GDM1 (cell line): Measurements from ENCODE around the gene ADGRB2.

Experiments used
- DNase-seq: peaks from one replicate; lab custom pipeline; 2025; lab: John Stamatoyannopoulos, UW

ADGRB2 gene

DNA sequence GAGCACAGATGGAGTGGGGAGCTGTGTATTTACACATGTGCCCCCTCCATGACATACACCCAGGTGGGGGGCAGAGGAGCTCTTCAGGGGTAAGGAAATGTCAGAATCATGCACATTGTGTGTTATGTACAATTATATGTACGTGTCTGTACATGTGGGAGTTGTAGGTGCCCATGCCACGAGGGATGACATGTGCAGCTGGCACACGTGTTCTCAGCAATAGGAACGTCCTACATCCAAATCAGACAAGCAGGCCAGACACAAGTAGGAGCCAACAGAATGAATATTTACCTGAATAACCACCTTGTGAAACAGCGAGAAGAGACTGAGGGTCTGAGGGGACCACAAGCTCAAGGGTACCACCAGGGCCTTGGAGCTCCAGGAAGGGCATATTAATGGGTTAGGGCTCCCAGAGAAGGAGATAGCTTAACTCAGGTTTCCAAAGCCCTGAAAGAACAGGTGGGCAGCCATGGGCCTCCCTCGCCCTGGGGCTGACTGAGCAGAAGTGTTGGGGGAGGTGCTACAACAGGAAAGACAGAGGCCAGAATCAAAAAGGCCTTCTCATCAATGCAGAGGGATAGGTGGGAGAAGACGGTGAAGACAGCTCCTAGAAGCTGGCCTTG is 63.6 kb downstream of the ADGRB2 start:
- DNase-seq = no peak

DNA sequence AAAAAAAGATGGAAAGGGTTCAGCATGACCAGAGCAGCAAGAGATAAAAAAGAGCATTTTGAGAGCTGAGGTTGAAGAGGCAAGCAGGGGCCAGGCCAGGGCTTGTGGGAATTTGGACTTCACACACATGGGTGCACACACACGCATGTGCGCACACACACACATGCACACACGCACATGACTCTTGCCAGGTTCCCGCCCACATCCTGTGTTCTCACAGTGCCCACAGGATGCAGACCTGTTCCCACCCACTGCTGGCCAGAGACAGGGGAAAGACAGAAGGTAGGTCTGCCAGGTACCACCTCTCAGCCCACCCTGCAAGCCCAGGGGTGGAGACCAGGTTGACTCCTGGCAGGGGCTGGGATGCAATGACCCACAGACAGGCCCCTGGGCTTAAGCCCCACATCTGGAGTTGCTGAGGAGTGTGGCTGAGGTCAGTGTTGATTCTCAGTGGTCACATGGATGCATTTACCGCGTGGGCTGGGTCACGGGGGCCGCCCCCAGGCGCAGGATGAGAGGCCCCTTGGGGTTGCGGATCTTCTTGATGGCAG is 64.7 kb downstream of the ADGRB2 start:
- no peak for DNase-seq

DNA sequence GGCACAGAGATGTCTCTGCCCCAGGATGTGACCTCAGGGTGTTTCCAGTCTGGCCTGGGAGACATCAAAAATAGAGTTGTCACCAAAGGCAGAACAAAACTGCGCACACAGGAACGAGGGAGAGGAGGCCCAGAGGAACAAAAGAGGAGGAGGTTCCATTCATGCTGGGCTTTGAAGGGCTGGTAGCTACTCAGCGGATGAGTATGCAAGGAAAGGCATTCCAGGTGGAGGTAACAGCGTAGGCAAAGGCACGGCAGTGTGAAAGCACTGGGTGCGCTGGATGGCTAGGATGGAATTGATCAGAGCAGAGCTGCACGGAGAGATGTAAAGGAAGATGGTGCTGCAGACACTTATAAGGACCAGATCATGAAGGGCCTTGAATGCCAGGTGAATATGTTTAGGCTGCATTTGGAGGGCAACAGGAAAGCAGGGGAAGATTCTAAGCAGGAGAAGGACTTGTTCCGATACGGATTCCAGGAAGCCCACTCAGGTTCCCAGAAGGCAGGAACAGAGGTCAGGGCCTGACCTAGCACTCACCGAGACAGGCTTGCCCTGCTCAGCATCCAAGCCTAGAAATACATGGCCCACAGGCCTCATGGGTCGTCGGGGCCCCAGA is 66.7 kb downstream of the ADGRB2 start:
- DNase-seq = no peak

DNA sequence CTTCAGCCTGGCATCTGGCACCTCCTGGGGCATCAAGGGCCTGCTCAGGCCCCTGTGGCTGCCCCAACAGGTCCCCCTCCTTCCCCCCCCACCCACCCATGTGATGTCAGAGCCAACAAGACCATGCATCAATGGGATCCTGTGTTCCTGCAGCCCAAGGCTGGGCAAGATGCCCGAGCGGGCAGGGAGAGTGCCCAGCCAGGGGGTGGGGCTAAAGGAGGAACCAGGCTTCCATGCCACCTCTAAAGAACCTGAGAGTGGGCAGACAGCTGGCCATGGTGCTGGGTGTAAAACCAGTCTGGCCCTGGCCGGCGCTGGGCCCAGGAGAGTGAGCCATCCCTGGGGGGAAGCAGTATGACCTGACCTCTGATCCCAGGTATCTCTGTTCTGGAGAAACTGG is 67.9 kb downstream of the ADGRB2 start:
- DNase-seq = no peak

DNA sequence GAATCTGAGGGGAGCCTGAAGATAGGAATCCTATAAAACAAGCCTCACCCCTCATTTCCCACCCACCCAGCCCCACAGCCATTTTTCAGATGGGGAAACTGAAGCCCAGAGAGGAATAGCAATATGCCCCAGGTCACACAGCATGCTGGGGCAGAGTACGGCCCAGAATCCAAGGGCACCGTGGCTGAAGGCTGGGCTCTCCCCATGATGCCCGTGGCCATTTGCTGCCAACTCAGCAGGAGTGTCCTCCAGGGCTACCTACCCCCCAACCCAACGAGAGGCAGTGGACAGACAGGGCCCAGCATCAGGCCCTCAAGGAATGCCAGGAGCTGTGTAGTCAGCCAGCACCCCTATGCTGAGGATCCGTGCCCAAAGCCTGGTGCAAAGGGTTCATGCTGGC is 68.8 kb downstream of the ADGRB2 start:
- DNase-seq = no peak

DNA sequence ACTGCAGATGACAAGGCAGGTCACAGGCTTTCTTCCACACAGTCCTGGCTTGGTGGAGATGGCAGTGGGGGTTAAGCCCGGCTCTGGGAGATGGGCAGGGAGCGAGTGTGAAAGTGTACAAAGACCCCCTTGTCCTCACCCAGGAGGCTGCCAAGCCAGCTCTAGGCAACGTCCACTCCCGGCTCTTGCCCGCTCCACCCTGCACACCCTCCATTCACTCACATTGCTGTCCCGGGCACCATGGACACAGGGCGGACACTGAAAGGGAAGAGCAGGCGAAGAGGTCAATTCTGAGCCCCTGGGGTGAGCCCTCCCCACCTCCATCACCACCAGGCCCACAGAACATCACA is 69.2 kb downstream of the ADGRB2 start:
- DNase-seq = no peak

DNA sequence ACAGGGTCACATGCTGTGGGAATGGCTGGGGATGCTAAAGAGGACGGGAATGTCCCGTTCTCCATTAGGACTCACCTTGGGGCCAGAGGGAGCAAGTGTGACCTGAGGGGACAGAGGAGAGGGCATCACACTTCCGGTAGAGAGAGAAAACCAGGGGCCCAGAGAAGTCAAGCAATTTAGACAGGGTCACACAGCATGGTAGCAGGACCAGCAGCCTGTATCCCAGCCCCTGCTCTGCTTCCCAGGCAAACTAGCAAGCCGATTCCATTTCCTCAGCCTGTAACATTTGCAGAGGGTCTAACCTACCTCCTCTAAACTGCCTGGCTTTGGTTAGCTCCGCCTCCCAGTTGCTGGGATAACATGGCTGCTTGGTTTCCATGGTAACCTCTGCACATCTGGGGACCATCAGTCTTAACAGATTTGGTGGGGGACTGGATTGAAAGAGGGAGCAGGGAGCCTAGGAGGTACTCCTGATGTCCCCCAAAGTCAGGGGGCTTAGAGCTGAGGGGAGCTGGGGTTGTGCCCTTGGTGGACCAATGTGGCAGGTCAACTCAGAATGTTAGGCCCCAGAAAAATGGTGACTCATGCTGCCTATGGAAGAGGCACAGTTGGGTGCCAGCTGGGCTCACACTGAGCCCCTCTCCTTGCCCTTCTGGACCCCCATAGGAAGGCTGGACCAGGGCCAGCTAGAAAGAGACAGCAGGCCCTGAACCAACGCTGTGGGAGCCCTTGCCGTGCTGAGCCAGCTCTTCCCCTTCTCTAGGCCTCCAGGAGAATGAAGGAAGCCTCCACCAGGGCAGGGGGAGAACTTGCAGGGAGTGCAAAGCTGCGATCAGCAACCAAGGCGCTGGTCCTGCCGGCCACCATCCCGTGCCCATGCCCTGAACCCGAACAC is 69.8 kb downstream of the ADGRB2 start:
- no peak for DNase-seq

DNA sequence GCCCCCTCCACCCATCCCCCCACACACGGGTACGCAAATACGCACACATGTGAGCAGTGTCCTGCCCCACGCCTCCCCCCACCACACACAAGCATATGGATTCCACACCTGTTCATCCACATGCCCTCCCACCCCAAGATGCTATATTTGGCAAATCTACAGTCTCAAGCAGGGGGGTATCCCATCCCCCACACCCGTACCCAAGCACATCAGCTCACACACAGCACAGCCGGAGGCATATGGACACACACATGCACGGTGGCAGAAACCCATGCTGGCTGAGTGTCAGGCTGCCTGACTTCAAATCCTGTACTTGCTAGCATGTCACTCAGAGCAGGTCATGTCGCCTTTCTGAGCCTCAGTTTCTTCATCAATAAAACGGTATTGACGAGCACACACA is 70.9 kb downstream of the ADGRB2 start:
- no peak for DNase-seq

DNA sequence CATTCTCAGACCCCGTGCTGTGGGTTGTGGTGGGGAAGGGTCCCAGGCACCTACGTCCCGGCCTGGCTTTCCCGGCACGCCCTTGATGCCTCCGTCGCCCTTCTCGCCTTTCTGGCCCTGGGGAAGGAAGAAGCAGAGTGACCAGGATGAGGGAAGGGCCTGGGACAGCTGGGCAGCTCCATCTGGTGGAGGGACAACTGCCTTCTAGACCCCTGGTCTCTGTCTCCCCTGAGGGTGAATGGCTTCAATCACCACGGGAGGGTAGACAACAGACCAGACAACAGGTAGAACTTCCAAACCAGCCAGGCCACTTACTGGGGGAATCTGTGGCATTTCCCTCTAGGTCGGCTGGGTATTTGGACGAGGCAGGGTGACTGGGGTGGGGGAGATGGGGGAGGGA is 72.2 kb downstream of the ADGRB2 start:
- no peak for DNase-seq

DNA sequence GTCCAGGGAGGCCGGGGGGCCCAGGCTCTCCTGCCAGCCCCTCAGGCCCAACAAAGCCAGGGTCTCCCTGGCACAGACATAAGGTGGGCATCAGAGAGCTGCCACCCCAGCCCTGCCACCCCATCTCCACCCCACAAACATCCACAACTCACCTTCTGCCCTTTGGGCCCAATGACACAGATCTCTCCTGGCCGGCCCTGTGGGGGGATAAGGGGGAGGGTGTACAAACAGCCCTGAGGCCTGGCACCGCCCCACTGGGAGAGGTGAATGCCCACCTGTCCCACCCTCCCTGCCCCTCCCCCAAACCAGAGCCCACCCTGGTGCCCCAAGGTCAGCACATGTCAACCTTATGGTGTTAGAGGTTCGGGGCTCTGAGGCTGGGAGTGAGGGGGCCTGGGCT is 72.7 kb downstream of the ADGRB2 start:
- DNase-seq = no peak

DNA sequence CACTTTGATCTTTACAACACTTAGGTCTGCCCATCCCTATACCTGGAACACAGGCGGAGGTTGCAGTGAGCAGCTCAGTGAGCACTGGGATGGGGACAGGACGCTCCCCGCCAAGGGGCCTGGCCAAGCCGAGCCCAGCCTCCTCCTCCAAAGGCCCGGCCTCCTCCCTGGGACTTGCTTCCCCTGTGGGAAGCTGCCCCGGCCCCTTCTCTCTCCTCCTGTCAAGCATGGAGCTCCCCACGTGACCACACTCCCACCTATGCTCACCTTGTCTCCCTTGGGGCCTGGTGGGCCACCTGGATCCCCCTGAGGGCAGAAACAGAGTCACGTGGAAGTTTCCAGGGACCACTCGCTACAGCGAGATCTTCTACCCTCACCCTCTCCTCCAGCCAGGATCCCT is 73.2 kb downstream of the ADGRB2 start:
- DNase-seq = no peak

DNA sequence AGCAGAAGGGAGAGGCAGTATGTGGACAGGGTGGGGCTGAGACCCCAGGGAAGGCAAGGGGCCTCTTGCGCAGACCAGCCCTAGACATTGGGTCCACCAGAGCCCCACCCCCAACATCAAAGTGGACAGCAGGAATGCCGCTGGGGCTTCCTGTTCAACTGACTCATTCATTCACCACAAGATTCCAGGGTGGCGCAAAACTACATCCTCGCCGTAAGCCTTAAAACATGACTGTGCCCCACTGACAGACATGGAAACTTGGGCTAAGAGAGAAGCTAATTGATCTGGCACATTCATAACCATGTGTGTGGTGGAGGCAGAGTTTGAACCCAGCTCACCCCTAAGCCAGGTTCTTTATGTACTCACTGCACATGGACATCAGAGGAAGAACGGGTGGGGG is 74.3 kb downstream of the ADGRB2 start:
- DNase-seq = no peak

DNA sequence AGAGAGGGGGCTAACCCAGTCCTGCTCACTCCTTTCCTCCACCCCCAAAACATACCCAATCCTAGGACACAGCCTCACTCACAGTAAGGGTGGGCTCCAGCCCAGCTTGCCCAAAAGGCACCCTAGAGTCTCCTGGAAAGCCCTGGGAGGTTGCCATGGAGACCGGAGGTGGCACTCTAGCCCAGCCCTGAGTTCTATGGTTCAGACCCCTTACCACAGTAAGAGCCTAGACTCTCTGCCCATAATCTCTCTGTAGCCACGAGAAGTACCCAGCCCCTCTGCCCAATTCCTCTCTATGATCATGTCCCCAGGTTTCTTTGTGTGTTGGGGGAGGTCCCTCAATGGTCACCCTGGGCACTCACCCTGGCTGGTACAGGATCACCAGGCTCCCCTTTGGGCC is 74.8 kb downstream of the ADGRB2 start:
- DNase-seq = no peak

DNA sequence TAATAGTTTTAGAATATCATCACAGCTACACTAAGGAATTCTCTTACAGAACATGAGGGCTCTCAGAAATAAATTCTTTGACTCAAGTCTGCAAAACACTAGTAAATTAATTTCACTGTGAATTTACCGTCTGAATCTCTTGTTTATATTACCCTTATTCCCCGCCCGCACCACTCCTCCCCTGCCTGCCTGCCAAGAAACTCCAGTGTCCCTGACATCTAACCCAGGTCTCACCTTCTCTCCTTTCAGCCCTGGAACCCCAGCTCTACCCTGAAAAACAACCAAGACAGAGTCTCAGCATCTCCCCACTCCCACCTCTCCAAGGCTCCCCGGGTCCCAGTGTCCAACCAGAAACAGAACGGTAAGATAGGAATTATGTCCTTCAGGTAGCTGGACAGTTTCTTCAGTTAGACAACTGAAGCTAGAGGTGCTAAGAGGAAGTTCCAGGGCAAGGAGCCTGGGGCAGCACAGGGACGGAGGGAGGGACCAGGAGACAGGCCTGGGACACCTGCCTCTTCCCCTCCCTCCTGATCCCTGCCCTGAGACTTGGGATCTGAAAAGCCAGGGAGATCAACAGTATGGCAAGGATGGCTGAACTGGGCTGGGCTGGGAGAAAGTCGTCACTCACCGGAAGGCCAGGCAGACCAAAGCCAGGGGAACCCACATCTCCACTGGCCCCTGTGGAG is 75.8 kb downstream of the ADGRB2 start:
- no peak for DNase-seq

DNA sequence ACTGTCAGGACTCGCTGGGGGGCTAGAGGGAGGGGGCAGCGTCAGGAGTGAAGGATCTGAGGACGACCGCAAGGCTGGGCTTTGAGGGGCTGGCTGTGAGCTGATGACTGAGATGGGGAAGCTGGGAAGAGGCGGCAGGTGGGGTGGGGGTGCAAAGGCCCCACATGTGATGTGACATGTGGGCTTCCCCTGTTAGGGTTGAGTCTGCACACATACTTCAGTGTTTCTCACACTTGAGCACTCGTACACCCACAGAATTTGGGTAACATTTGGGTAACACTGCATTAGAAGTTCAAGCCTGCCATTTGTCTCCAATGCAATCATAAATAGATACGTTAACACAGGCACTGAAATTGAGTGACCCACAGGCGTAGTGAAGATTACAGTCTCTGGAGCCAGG is 76.5 kb downstream of the ADGRB2 start:
- no peak for DNase-seq

DNA sequence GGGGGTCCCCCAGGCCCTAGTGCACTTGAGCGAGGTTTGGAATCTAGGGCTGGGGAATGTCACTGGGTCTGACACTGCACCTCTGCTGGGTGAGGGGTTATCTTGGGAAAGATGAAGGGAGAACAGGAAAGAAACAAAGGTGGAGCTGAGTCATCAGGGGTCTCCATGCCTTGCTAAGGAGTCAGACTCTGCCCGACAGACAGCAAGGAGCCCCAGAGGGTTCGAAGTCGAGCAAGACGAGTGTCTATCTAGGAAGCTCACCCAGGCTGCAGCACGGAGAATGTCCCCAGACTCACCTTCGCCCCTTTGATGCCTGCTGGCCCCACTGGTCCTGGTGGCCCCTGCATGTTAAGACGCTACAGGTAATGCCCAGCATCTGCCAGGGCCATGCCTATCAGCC is 78.3 kb downstream of the ADGRB2 start:
- DNase-seq = no peak

DNA sequence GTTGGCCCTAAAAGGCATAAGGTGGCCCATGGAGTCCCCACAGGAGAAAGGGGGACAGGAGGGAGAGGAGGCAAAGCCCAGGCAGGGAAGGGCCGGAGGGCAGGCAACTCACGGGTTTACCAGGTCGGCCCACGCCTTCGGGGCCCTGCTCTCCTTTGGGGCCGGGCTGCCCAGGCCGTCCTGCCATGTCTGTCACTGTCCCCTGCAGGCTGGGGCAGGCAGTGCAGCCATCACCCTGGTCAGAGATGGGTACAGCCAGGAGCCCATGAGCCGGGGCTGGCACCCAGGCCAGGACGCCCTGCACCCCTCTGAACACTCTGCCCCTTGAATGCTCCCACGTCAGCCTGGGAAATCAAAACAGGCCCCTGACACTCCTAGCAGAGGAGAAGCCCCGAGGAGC is 80.1 kb downstream of the ADGRB2 start:
- no peak for DNase-seq

DNA sequence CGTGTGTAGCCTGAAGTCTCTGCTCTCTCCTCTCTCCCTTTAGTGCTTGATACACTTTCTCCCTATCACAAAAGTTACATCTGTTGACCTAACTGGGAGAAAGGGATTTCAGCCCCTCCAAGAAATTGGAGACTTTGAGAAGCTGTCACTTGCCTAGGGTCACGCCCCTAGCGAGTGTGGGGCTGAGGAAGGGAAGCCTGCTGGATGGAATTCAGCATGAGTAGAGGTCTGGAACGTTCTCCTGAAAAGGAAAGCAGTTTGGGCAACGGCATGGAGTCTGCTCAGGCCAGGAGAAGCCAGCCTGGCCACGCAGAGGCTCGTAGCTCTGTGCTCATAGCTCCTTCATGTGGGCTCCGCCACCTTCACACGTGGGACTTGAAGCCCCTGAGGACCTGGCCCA is 82.7 kb downstream of the ADGRB2 start:
- DNase-seq = no peak

DNA sequence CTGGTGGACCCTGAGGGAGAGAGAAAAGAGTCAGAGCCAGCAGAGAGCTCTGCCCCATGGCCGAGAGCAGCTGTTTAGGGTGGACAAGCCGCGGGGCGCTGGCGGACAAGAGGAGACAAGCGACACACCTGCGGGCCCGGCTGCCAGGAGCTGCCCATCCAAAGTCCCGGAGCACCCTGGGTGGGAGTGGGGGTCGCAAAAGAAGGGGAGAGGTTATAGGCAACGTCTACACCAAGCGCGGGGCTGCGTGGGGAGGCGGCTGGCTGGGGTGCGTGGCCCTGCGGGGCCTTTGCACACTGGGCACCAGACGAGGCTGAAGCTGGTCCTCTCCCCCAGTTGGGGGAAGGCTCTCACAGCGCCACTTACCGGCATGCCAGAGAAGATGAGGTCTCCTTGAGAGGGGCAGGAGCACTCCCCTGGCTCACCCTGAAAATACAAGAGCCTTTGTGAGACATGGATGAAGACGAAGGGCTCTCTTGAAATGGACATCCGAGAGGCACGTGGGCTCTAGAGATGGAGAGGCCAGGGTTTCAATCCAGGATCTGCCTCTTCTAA is 84.4 kb downstream of the ADGRB2 start:
- no peak for DNase-seq

DNA sequence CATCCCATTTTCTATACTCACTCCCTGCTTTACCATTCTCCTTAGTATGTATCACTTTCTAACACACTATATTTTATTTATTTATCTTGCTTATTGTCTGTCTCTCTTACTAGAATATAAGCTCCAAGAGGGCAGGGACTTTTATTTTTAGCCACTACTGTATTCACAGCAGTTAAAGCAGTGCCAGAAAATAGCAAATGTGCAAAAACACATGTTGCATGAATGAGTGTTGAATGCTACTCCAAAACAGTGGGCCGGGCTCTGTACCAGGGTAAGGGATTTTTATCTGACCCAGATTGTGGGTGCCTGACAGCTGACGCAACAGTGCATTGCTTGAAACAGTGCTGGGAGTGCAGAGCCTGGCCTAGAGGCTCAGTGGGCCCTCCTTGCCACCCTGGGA is 85.0 kb downstream of the ADGRB2 start:
- DNase-seq = no peak

DNA sequence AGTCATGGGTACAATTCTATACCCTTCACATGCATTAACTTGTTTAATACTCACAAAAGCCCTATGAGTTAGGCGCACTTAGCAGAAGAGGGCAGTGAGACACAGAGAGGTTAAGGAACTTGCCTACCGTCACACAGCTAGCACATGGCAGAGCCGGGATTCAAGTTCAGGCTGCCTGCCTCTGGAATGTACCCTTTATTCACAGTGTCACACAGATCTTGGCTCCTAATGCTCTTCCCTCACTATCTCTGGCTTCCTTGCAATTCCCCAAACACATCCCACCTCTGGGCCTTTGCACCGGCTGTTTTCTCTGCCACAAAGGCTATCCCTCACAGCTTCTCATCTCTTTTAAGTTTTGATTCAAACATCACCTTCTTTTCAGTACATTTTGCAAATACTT is 85.5 kb downstream of the ADGRB2 start:
- no peak for DNase-seq

DNA sequence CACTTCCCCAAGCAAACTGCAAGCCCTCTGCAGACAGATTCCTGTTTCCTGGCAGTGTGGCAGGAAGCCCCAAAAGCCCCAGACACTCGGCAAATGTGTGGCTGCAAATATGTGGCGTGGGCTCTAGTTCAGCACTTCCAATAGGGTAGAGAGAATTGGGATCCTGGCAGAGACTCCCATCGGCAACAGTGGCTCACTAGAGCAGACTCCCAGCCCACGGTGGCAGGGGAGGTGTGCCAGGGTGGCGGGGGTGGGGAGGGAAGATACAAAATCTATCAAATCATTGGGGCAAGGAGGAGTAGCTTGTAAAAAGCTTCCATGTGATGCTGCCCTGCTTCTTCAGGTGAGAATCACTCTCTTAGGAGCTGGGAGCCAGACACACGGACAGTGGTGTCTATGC is 86.2 kb downstream of the ADGRB2 start:
- no peak for DNase-seq
